ENCODE measurements around the gene PERCC1.

GRCh38 chr16:1401061-1401757, 29.7 kb upstream of the PERCC1 start:
- TF ChIP-seq, protein P1, sequence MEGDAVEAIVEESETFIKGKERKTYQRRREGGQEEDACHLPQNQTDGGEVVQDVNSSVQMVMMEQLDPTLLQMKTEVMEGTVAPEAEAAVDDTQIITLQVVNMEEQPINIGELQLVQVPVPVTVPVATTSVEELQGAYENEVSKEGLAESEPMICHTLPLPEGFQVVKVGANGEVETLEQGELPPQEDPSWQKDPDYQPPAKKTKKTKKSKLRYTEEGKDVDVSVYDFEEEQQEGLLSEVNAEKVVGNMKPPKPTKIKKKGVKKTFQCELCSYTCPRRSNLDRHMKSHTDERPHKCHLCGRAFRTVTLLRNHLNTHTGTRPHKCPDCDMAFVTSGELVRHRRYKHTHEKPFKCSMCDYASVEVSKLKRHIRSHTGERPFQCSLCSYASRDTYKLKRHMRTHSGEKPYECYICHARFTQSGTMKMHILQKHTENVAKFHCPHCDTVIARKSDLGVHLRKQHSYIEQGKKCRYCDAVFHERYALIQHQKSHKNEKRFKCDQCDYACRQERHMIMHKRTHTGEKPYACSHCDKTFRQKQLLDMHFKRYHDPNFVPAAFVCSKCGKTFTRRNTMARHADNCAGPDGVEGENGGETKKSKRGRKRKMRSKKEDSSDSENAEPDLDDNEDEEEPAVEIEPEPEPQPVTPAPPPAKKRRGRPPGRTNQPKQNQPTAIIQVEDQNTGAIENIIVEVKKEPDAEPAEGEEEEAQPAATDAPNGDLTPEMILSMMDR (conservative IDR thresholded peaks at IDR 0.05 in 1 of 2, IDR thresholded peaks at IDR 0.05 in 1 of 2; ENCODE audit: low read depth in 1 of 2, low read length in 2 of 2): no peak
- no peak for TF ChIP-seq EZH2 (IDR thresholded peaks at IDR 0.05; ENCODE audit: low read length, missing control alignments)
